ENCODE data around the gene GPHB5. TPM values are rescaled to one million over a fixed set of nuclear protein-coding genes. Genes with fewer than 3 reads are reported as not detected.

GPHB5 gene
- total RNA-seq, 1 donor from 2014 or later = not detected

GRCh38 chr14:63345826-63346225 lies 27.1 kb upstream of the GPHB5 start:
- H3K27me3 ChIP-seq = no peaks in the 10 kb centered on the region
- no peaks in the 10 kb centered on the region for H3K36me3 ChIP-seq
- no peaks in the 10 kb centered on the region for H3K4me1 ChIP-seq
- H3K9me3 ChIP-seq = no peaks in the 10 kb centered on the region
- no peak overlapping the region for H3K4me3 ChIP-seq
- no peak for DNase-seq (ENCODE audit: low spot score in 2 of 2)
- no peak for TF ChIP-seq CTCF (IDR thresholded peaks at IDR 0.05)
- no peak overlapping the region for H3K27ac ChIP-seq
- intact Hi-C loops (cut with DNase I) = no loop called here

DNA sequence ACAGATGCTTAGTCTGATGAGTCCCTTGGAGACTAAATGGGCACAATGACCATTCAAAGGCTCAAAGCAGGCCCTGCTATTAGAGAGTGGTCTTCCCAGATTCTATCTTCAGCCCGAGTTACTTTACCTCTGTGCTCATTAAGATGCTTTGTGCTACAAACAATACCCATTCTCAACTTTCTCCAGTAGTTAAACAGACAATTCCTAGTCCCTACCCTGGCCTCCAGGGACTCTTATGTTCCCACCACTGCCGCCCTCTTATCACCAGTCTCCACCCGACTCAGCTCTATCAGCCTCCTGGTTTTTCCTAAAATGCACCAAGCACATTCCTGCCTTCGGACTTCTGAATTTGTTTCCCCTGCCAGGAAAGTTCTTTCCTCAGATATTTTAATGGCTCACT lies 25.6 kb upstream of the GPHB5 start:
- intact Hi-C loops (cut with DNase I) = no loop called here
- DNase-seq (ENCODE audit: low spot score in 2 of 2) = no peak
- no peaks in the 10 kb centered on the region for H3K4me1 ChIP-seq
- no peaks in the 10 kb centered on the region for H3K9me3 ChIP-seq
- H3K4me3 ChIP-seq = no peak overlapping the region
- no peak overlapping the region for H3K27ac ChIP-seq
- no peaks in the 10 kb centered on the region for H3K36me3 ChIP-seq
- no peaks in the 10 kb centered on the region for H3K27me3 ChIP-seq
- no peak for TF ChIP-seq CTCF (IDR thresholded peaks at IDR 0.05)

GRCh38 chr14:63343878-63344277 lies 25.1 kb upstream of the GPHB5 start:
- Histone ChIP-seq H3K27ac (no peak overlapping the region), H3K27me3 (no peaks in the 10 kb centered on the region), H3K4me1 (no peaks in the 10 kb centered on the region), H3K36me3 (no peaks in the 10 kb centered on the region), H3K4me3 (no peak overlapping the region), H3K9me3 (no peaks in the 10 kb centered on the region)
- TF ChIP-seq CTCF (IDR thresholded peaks at IDR 0.05) = no peak
- no peak for DNase-seq (ENCODE audit: low spot score in 2 of 2)
- intact Hi-C loops (cut with DNase I) = no loop called here

DNA sequence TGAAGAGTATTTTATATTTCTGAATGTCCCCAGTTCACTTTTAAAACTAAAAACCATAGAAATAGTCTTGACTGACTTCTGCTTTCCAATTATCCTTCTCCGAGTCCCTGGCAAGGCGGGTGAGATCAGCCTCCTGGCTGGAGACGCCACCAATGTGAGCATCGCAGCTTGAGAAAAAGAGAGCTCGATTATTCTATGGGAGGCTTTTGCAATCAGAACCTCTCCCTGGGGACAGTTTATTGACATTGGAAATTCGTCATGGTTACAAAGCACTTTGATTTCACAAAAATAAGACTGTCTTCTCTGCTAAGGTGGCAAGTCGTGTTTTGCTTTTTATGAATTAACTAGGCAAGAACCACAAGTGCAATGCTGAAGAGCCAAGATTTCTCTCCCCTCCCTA lies 23.6 kb upstream of the GPHB5 start:
- Histone ChIP-seq H3K36me3 (no peaks in the 10 kb centered on the region), H3K4me3 (no peak overlapping the region), H3K27me3 (no peaks in the 10 kb centered on the region), H3K4me1 (no peaks in the 10 kb centered on the region), H3K9me3 (no peaks in the 10 kb centered on the region), H3K27ac (no peak overlapping the region)
- intact Hi-C loops (cut with DNase I) = no loop called here
- no peak for TF ChIP-seq CTCF (IDR thresholded peaks at IDR 0.05)
- DNase-seq (ENCODE audit: low spot score in 2 of 2) = no peak

DNA sequence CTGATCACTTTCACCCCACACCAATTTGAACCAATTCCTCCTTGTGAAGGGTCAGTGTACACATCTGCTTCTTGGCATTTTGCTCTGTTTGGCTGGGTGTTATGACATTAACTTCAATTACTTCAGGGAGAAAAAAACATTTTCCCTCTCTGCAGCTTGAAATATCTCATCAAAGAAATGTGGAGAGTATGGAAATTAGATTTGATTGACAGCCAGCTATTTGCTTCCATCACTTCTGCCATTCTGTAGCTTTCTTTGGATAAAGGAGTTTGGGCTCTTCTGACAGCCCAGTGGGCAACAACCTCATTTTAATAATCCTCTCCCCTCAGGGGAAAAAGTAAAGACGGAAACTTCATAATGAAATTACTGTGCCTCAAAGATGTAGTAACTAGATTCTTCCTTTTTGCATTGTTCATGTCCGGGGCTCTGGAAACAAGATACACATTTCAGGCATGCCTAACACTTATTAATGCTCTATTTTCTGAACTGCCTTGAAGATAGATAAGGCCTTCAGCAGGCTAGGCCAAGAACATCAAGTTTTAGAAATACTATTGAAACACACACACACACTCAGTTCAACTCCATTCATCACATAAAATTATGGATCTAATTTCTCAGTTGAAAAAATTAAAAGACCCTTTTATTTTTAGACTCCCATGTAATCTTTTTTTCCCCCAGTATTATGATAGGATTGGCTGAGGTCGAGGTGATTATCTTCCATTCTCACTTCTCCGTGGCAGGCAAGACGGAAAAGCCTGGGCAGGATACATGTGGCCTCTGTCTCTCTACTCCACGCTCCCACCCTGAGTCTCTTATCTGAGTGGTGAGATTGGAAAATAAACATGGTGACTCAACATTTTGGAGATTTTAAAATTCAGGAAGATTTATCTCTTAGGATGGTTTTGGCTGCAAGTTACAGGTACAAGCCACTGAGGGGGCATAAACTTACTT lies 10.3 kb upstream of the GPHB5 start:
- Histone ChIP-seq H3K27ac (no peak overlapping the region), H3K36me3 (no peaks in the 10 kb centered on the region), H3K4me3 (no peak overlapping the region), H3K4me1 (no peaks in the 10 kb centered on the region), H3K27me3 (no peaks in the 10 kb centered on the region), H3K9me3 (no peaks in the 10 kb centered on the region)
- no peak for DNase-seq (ENCODE audit: low spot score in 2 of 2)
- no peak for TF ChIP-seq CTCF (IDR thresholded peaks at IDR 0.05)
- intact Hi-C loops (cut with DNase I) = no loop called here
